ENCODE results near the gene CUBN. TPM values are rescaled to one million over a fixed set of nuclear protein-coding genes. Genes with fewer than 3 reads are reported as not detected.
A peak's percentile ranks its signal among the peaks of the same experiment; 100 is the strongest.

Gene CUBN
- total and polyA plus RNA-seq, 12 donors: 0.41 to 9.3 (median 1.3) TPM

DNA sequence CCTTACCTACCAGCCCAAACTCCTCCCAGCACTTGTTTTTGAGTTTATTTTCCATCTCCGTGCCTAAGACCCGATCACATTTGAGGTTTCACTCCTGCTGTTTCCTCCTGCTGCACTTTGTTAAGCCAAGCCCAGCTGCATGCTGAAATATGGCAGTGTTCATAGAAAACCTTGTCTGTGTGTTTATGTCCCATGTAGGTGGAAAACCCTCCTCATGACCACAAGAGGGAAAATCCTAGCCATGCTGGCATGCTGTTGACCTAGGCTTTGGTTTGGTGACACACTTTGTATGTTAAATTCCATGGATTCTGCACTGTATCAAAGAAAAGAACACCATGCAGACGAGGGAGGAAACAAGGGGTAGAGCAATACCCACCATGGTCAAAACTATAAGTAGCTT, 154.4 kb downstream of the CUBN start:
- Histone ChIP-seq H3K9me3 (replicated peaks in 1 of 3) (no peaks in the 10 kb centered on the region), H3K27ac (no peak overlapping the region), H3K27me3 (no peaks in the 10 kb centered on the region), H3K4me1 (replicated peaks in 1 of 2) (no peaks in the 10 kb centered on the region), H3K36me3 (replicated peaks in 1 of 2) (no peaks in the 10 kb centered on the region), H3K4me3 (no peak overlapping the region)
- TF ChIP-seq, protein P1, sequence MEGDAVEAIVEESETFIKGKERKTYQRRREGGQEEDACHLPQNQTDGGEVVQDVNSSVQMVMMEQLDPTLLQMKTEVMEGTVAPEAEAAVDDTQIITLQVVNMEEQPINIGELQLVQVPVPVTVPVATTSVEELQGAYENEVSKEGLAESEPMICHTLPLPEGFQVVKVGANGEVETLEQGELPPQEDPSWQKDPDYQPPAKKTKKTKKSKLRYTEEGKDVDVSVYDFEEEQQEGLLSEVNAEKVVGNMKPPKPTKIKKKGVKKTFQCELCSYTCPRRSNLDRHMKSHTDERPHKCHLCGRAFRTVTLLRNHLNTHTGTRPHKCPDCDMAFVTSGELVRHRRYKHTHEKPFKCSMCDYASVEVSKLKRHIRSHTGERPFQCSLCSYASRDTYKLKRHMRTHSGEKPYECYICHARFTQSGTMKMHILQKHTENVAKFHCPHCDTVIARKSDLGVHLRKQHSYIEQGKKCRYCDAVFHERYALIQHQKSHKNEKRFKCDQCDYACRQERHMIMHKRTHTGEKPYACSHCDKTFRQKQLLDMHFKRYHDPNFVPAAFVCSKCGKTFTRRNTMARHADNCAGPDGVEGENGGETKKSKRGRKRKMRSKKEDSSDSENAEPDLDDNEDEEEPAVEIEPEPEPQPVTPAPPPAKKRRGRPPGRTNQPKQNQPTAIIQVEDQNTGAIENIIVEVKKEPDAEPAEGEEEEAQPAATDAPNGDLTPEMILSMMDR (IDR thresholded peaks at IDR 0.05): no peak
- TF ChIP-seq POLR2A (IDR thresholded peaks at IDR 0.05): no peak
- intact Hi-C loops (cut with DNase I): no loop called here
- 64 to 88% (median 73%) methylated on average over 3 of the region's 3 CpGs for WGBS, 4 donors
- DNase-seq: no peak

DNA sequence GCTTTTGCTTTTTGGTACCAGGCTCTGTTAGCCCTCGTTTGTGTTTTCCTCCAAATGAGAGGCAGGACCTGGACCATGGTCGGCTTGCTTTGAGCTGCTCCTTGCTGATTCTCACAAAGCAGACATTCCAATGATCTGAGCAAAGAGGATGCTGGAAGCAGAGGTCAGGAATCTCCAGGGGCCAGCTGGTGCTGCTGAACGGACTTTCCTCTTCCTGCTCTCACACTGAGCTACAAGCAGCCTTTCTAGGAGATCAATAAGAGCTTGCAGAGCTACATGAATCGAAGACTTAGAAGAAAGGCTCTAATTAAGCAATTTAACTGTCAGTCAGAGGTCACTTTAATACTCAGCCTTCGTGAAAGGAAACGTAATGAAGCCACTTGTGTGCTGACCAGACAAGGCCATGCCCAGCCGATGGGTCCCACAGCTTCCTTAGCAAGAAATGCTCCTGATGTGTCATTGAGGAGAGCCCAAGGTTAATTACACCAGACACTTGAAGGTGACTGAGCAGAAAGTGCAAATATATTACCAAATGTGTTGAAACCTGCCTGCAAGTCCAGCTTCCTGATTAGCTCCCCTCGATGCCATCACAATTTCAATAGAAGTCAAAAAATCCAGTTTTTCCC, 161.1 kb downstream of the CUBN start:
- peak overlapping the region in 1 of 5 donors; percentile 49 for H3K27ac ChIP-seq
- 47 to 69% (median 60%) methylated on average over 8 of the region's 8 CpGs for WGBS, 4 donors
- H3K27me3 ChIP-seq: no peaks in the 10 kb centered on the region
- intact Hi-C loops (cut with DNase I): no loop called here
- peaks cover 0 to 6% of the 10 kb centered on the region in 2 donors for H3K4me1 ChIP-seq (replicated peaks in 1 of 2)
- H3K9me3 ChIP-seq (replicated peaks in 1 of 3): no peaks in the 10 kb centered on the region
- peak in 2 of 7 donors; percentile 15 to 58 for DNase-seq
- H3K36me3 ChIP-seq (replicated peaks in 1 of 2): no peaks in the 10 kb centered on the region
- TF ChIP-seq, protein P1 (IDR thresholded peaks at IDR 0.05): no peak
- TF ChIP-seq POLR2A (IDR thresholded peaks at IDR 0.05): no peak
- H3K4me3 ChIP-seq: no peak overlapping the region

DNA sequence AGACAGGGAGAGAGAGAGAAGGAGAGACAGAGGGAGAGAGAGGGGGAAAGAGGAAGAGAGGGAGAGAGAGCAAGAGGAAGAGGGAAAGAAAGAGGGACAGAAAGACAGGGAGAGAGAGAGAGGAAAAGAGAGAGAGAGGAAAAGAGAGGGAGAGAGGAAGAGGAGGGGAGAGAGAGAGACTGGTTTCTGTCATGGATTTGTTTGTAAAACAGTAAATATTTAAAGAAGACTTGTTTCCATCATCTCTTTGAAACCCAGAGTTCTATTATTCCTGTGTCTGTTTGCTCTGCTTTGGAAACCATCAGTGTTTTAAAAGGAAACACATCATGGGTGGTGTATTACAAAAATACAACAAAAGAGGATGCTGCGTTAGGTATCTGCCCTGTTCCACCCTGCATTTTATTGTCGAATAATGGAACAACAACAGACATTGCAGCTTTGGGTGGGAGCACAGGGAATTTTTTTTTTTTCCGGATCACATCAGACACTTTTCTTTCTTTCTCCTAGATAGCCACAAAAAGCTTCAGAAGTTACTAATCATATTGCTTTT, 161.7 kb downstream of the CUBN start:
- no peak for DNase-seq
- H3K4me3 ChIP-seq: no peak overlapping the region

DNA sequence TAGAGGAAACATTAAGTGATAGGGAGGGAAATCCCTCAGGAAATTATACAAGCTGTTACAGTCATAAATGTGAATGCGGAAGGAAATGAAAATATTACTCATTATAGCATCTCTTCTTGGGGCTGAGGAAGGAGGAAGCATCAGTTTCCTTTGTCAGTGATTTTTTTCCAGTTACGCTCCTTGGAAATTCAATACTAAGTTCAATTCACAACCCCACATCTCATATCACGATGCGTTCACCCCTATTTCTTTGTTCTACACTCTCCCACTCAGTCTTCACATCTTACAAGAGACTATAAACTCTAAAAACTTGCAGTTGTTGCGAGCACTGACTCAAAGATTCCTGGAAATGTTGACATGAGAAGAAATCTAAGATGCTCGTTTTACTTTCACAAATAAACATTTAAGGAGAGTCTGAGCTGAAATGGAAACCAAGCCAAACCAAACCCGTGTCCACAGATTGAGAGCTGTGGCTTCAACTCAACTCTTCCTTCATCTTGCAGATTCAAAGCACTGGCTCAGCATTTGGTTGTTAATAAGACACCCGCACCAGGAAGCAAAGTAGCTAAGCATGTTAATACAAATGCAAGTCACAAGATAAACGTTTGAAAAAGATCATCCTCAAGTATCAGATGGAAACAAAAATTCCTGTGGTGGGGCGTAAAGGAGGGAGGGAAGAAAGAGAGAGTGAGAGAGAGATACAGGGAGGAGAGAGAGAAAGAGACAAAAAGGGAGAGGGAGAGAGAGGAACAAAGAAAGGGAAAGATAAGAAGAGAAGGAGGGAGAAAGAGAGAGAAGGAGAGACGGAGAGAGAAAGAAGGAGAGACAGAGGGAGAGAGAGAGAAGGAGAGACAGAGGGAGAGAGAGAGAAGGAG, 162.4 kb downstream of the CUBN start:
- Histone ChIP-seq H3K36me3 (replicated peaks in 1 of 2) (no peaks in the 10 kb centered on the region), H3K27ac (no peak overlapping the region), H3K4me3 (no peak overlapping the region), H3K4me1 (replicated peaks in 1 of 2) (peaks cover 0 to 6% of the 10 kb centered on the region in 2 donors), H3K27me3 (no peaks in the 10 kb centered on the region), H3K9me3 (replicated peaks in 1 of 3) (no peaks in the 10 kb centered on the region)
- DNase-seq: no peak
- 54 to 60% (median 58%) methylated on average over 11 of the region's 11 CpGs for WGBS, 4 donors
- intact Hi-C loops (cut with DNase I): no loop called here
- TF ChIP-seq, protein P1 (IDR thresholded peaks at IDR 0.05): no peak
- TF ChIP-seq POLR2A (IDR thresholded peaks at IDR 0.05): no peak

More for the DNA sequence above, 161.7 kb downstream of the CUBN start:
- Histone ChIP-seq H3K27me3 (no peaks in the 10 kb centered on the region), H3K9me3 (replicated peaks in 1 of 3) (no peaks in the 10 kb centered on the region), H3K36me3 (replicated peaks in 1 of 2) (no peaks in the 10 kb centered on the region), H3K27ac (peak overlapping the region in 1 of 5 donors; percentile 49), H3K4me1 (replicated peaks in 1 of 2) (peaks cover 0 to 6% of the 10 kb centered on the region in 2 donors)
- intact Hi-C loops (cut with DNase I): no loop called here
- TF ChIP-seq POLR2A (IDR thresholded peaks at IDR 0.05): no peak
- TF ChIP-seq, protein P1 (IDR thresholded peaks at IDR 0.05): no peak
- WGBS, 4 donors: 63 to 67% (median 66%) methylated on average over 3 of the region's 3 CpGs
